A673 (cell line): ENCODE data around the gene PARVB. TPM values are rescaled to one million over a fixed set of nuclear protein-coding genes. Genes with fewer than 3 reads are reported as not detected.

Experiments used
- BruUV-seq: library from RNA; stranded (reverse); fragments of 400-500 nt; replicated peaks from 2 replicates; lab custom pipeline; 2021; lab: Mats Ljungman, UMichigan
- CTCF ChIA-PET: fragments of 300-600 bp; sonication (Branson Sonifier 250); formaldehyde crosslinking; loops from one replicate; lab custom pipeline; 2022; ENCODE audit warnings: antibody characterized with exemption; lab: Charles Lee
- POLR2A ChIA-PET: fragments of 300-600 bp; sonication (Branson Sonifier 250); formaldehyde crosslinking; loops from one replicate; lab custom pipeline; 2022; ENCODE audit warnings: antibody characterized with exemption; ENCODE audit not compliant: low non-redundant PET; lab: Charles Lee
- DNase-seq: peaks from one replicate; pipeline ENCODE4 v3.0.0-alpha.2; 2015; ENCODE audit warnings: low spot score
- H3K27ac ChIP-seq: fragments of 200-600 bp; sonication (generic); 2 replicates; pipeline ENCODE4 v1.5.1; 2016; ENCODE audit warnings: mixed run types, low read depth, mild to moderate bottlenecking, mixed read lengths, antibody characterized with exemption, low read length; ENCODE audit not compliant: poor library complexity, severe bottlenecking
- H3K27me3 ChIP-seq: fragments of 200-600 bp; sonication (generic); replicated peaks from 2 replicates; pipeline ENCODE4 v1.6.1; 2017; ENCODE audit warnings: mixed run types, low read depth, mild to moderate bottlenecking, mixed read lengths, antibody characterized with exemption, low read length; ENCODE audit not compliant: insufficient read depth, poor library complexity
- H3K36me3 ChIP-seq: fragments of 200-600 bp; sonication (generic); 2 replicates; pipeline ENCODE4 v1.6.1; 2016; ENCODE audit warnings: mixed run types, mild to moderate bottlenecking, mixed read lengths, antibody characterized with exemption, low read length; ENCODE audit not compliant: insufficient read depth, poor library complexity, severe bottlenecking
- H3K4me1 ChIP-seq: fragments of 200-600 bp; sonication (generic); 2 replicates; pipeline ENCODE4 v1.6.1; 2017; ENCODE audit warnings: mixed run types, mild to moderate bottlenecking, mixed read lengths, antibody characterized with exemption, low read length; ENCODE audit not compliant: insufficient read depth, poor library complexity, severe bottlenecking
- H3K4me3 ChIP-seq: fragments of 200-600 bp; sonication (generic); 2 replicates; pipeline ENCODE4 v1.5.1; 2016; ENCODE audit warnings: low read depth, mixed run types, mild to moderate bottlenecking, mixed read lengths, low read length; ENCODE audit not compliant: poor library complexity, severe bottlenecking
- H3K9me3 ChIP-seq: fragments of 200-600 bp; sonication (generic); 2 replicates; pipeline ENCODE4 v1.6.1; 2016; ENCODE audit warnings: mixed run types, low read depth, mild to moderate bottlenecking, mixed read lengths, antibody characterized with exemption, low read length; ENCODE audit not compliant: poor library complexity, severe bottlenecking
- CTCF ChIP-seq: fragments of 300-800, 200-600 bp; sonication (generic); conservative IDR thresholded peaks from 2 replicates; pipeline ENCODE4 v1.5.1; 2017; ENCODE audit warnings: low read depth, mild to moderate bottlenecking, antibody characterized with exemption, low read length, moderate library complexity, mixed read lengths
- EZH2 ChIP-seq: fragments of 200-600 bp; sonication (generic); IDR thresholded peaks from 2 replicates; pipeline ENCODE4 v1.6.1; 2017; ENCODE audit warnings: borderline replicate concordance, low read depth, mild to moderate bottlenecking, mixed read lengths, antibody characterized with exemption, low read length; ENCODE audit not compliant: poor library complexity, severe bottlenecking
- intact Hi-C: fragments of 100-400 bp; cut with micrococcal nuclease; formaldehyde crosslinking; loops from one replicate; pipeline ENCODE4 v1.10.0; 2022; ENCODE audit not compliant: unreplicated experiment
- total RNA-seq: library from RNA; stranded (reverse); gene quantifications from 2 replicates; pipeline ENCODE4 v1.2.3, GENCODE V29; 2021

PARVB gene
- total RNA-seq, 1 experiment from 2014 or later, result 18.3 TPM

- Histone ChIP-seq H3K9me3 (no peaks in the 10 kb centered on the region), H3K4me3 (no peak overlapping the region), H3K4me1 (no peaks in the 10 kb centered on the region), H3K27me3 (no peaks in the 10 kb centered on the region), H3K36me3 (no peaks in the 10 kb centered on the region), H3K27ac (no peak overlapping the region)
- POLR2A ChIA-PET, result no interaction called here
- intact Hi-C loops, result no loop called here
- DNase-seq, result no peak
- BruUV-seq, result no TSS peak
- CTCF ChIA-PET, result interaction anchor here (1.0 kb wide), 1 partner anchor 14 kb away, joined by 3 read pairs; no protein-coding TSS in a partner anchor
- TF ChIP-seq CTCF, result no peak
- no peak for TF ChIP-seq EZH2
These were observed 75.6 kb downstream of the PARVB start for GRCh38 chr22:44099696-44100095.

GRCh38 chr22:44100411-44100810 is 76.3 kb downstream of the PARVB start:
- Histone ChIP-seq H3K36me3 (no peaks in the 10 kb centered on the region), H3K4me3 (no peak overlapping the region), H3K27ac (no peak overlapping the region), H3K4me1 (no peaks in the 10 kb centered on the region), H3K9me3 (no peaks in the 10 kb centered on the region), H3K27me3 (no peaks in the 10 kb centered on the region)
- ChIA-PET CTCF (no interaction called here), POLR2A (no interaction called here)
- no TSS peak for BruUV-seq
- intact Hi-C loops, result no loop called here
- TF ChIP-seq EZH2, result no peak
- no peak for TF ChIP-seq CTCF
- DNase-seq, result no peak

- CTCF ChIA-PET, result no interaction called here
- no TSS peak for BruUV-seq
- Histone ChIP-seq H3K27ac (no peak overlapping the region), H3K27me3 (no peaks in the 10 kb centered on the region), H3K9me3 (no peaks in the 10 kb centered on the region), H3K36me3 (no peaks in the 10 kb centered on the region), H3K4me3 (no peak overlapping the region), H3K4me1 (peaks cover 6% of the 10 kb centered on the region)
- TF ChIP-seq EZH2 (no peak), CTCF (no peak)
- intact Hi-C loops, result no loop called here
- POLR2A ChIA-PET, result no interaction called here
- DNase-seq, result no peak
These were observed 78.0 kb downstream of the PARVB start for GRCh38 chr22:44102121-44102520.
